Hematopoietic multipotent progenitor cell treated with erythropoietin and hydrocortisone succinate and interleukin-3 and kit ligand, for 4 days (in vitro differentiated cells): ENCODE measurements around the gene KCNMB2.
"Not testable (repeated sequence)": the region's sequence is repeated elsewhere in the genome, so short reads cannot be mapped to it uniquely, and the experiment has no call there.

Experiments used
- DNase-seq: peaks from one replicate; pipeline ENCODE4 v3.0.0-alpha.2; 2015

KCNMB2 gene

GRCh38 chr3:178826435-178827123, 290.3 kb downstream of the KCNMB2 start:
- no peak for DNase-seq

DNA sequence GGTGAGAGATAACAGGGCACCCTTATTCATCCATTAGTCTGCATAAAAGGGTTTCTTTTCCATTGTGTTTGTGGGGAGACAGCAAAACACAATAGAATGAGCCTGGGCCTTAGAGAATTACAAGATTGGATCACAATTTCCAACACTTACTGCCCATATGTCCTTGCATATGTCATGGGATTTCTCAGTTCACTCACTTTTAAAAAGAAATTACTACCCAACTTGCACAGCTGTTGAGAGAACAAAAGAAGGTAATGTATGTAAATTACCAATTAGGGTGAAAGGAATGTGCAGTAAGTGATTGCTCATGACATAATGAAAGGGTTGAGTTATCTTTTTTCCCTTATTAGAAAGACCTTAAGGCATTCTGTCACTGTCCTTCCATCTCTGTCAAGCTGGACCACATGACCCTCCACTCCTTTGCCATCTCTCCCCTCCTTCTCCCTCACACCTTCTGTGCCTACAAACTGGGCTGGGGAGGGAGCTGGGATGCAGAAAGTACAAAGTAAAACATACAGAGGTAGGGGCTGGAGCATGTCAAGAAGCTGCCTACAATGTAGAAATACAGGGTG, 291.1 kb downstream of the KCNMB2 start:
- DNase-seq: no peak

DNA sequence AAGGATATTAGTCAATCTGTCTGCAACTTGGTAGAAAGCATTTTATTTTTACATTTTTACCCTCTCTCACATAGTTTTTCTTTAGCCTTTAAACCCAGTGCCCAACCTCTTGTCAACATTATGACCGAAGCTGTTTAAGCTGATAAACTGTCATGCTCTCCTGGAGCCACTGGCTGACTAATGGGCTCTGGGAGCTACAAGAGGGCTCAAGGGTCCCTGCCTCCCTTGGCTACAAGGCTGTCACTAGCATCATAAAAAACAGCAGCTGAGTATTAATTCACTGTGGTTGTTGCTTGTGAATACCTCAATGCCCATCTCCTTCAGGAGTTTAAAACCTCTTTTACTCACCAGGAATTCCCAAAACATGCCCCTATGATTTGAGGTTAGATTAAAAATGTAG, 297.5 kb downstream of the KCNMB2 start:
- DNase-seq: no peak

DNA sequence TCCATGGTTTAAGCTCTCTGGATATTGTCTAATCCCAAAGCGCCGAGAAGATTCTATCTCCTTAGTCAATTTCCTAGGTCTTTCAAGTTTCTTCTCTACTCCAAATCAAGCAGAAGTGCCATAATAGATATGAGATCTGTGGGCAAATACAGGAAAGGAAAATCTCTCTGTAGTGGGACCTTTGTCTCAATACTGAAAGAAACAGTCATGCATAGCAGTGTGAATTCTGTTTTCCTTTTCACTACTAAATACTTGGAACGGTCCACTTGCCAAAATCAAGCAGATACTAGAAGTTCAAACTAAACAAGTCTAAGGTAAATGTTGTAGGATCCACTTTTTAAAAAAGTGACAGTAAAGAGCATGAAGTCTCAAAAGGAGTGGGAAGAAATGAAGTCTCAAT, 298.8 kb downstream of the KCNMB2 start:
- no peak for DNase-seq

DNA sequence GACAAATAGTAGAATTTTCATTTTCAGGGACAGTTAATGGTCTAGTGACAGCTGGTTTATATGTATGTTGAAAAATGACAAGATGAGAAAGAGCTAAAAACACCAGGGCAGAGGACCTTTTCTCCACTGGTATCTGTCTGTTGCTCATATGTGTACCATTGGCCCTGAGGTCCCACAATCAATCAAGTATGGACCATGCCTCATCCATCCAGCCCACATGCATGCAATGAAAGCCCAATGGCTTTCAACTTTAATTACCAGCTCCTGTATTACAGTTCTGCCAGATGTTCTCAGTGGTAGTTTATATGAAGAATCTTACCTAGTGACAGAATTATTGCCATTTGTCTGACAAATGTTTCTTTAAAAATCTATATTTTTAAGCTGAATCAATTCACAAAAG, 301.3 kb downstream of the KCNMB2 start:
- no peak for DNase-seq

DNA sequence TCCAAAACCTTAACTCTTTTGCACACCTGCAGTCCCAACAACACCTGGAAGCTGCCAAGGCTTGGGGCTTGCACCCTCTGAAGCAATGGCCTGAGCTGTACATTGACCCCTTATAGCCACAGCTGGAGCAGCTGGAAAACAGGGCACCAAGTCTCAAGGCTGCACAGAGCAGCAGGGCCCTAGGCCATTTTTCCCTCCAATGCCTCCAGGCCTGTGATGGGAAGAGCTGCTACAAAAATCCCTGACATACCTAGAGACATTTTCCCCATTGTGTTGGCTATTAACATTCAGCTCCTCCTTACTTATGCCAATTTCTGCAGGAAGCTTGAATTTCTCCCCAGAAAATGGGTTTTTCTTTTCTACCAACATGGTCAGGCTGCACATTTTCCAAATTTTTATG, 304.4 kb downstream of the KCNMB2 start:
- DNase-seq: no peak

GRCh38 chr3:178841011-178841410, 304.8 kb downstream of the KCNMB2 start:
- no peak for DNase-seq

GRCh38 chr3:178844916-178845315, 308.7 kb downstream of the KCNMB2 start:
- no peak for DNase-seq

DNA sequence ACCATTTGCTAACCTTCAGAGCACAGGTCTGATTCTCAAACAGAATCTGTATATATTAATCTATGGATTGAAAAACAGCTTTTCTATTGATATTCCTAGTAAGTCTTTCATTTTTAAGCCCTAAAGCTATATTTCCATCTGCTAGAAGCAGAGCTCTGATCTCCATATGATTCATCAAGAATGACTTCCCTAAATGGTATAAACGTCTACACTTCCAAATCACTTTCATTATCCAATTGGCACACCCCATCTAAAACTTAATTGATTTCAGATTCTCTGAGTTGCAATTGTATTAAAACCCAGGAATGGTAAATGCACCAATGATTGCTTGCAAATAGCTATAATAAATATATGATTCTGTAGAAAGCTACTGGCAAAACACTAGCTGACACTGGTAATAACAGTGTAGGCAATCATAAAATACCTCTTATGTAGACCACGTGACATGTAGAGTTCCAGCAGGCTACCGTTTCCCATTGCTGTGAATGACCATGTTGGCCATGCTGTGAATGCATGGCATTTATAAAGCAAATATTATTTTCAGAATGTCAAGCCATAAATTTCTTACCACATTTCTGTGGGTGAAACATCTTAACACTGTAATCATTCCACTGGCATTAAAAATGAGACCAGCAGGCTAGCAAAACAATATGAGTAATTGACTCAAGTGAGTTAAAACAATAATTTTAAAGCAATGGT, 309.3 kb downstream of the KCNMB2 start:
- no peak for DNase-seq

- no peak for DNase-seq
Measured at GRCh38 chr3:178847190-178847589, 311.0 kb downstream of the KCNMB2 start.

GRCh38 chr3:178849199-178849910, 313.1 kb downstream of the KCNMB2 start:
- DNase-seq: no peak

GRCh38 chr3:178850450-178851190, 314.4 kb downstream of the KCNMB2 start:
- DNase-seq: no peak

DNA sequence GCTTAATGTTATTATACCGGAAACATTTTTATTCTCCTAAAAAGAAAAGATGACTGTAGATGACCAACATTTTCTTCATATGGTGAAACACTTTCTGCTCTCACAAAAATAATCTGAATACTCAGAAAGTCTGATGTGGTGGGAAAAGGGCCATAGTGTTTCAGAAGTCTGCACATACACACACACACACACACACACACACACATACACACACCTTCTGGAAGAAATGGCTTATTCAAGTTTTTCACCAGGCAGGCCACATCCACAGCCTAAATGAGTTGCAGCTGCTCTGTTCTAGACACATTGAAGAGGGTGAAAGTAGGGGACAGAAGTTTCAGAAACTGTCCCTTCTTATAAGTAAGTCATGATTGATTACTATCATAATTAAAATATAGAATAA, 315.3 kb downstream of the KCNMB2 start:
- no peak for DNase-seq

DNA sequence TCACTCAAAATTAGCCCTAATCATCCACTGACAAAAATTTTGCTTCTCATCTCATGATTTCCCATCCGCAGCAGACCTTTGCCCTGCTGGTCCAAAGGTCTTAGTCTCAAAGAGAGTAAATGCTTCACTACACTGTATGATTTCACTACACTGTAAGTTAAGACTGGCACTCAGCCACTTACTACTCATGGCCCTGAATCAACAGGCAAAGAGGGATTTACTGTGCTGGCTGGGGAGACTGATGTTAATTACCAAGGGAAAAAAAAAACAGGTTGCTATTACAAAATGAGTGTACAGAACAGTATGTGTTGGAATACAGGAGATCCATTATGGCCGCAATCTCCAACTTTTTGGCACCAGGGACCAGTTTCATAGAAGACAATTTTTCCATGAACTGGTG, 320.6 kb downstream of the KCNMB2 start:
- no peak for DNase-seq

DNA sequence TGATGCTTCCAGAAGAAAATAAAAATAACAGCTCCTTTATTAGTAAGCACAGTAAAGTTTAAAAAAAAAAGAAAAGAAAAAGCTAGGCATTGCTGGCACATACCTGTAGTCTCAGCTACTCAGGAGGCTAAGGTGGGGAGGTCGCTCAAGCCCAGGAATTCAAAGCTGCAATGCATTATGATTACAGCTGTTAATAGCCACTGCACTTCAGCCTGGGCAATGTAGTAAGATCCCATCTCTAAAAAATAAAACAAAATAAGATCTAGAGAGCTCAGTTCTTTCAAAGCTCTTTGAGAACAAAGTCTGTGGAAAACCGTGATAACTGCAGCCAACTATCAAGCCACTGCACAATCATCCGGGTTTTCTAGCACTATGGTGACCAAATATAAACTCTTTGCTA, 323.1 kb downstream of the KCNMB2 start:
- no peak for DNase-seq

GRCh38 chr3:178859900-178860436, 323.7 kb downstream of the KCNMB2 start:
- DNase-seq: not testable (repeated sequence)

DNA sequence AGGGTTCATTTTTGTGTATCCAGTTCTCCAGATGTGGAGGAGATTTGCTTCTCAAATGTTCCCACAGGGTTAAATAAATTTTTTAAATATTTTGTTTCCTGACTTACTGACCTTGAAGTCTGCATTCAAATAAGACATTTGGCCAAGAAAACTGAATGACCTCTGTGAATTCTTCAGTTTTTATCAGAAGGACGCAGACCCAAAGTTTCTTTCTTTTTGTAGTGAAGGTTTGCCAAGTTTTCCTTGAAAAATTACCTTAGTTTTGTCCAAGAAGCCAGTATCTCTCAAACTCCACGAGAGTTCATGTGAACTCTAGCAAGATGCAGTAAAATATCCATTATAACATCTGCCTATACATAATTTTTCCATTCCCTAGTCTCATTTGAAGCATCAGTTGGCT, 332.4 kb downstream of the KCNMB2 start:
- no peak for DNase-seq

DNA sequence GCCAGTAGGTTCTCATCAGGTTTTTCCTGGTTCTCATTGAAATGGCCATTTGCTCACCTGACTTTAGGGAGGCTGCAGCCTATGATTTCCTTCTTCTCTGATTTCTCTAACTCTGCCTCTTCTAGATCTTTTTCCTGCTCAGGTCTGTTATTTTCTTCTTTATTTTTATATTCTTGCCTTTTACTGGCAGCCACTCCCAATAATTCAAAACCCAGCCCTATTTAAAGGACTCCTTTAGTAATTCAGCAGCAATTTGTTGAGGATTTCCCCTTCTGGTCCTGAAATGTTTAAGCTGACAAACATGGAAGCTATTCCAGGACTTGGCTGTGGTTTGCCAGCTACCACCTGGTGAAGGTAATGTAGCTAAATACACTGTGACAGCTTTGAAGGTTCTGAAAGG, 333.8 kb downstream of the KCNMB2 start:
- DNase-seq: no peak

GRCh38 chr3:178875157-178875556, 338.9 kb downstream of the KCNMB2 start:
- DNase-seq: no peak

- no peak for DNase-seq
Measured at GRCh38 chr3:178875836-178876235, 339.6 kb downstream of the KCNMB2 start.

- DNase-seq: no peak
Measured at GRCh38 chr3:178880274-178880673, 344.0 kb downstream of the KCNMB2 start.
